Naive thymus-derived CD4-positive, alpha-beta T cell (primary cell): ENCODE data around the gene ETFB. TPM values are rescaled to one million over a fixed set of nuclear protein-coding genes. Genes with fewer than 3 reads are reported as not detected.

Source experiments
- ATAC-seq: fragments of 150-1000 bp; cut with Tn5 transposase; 2 replicates; pipeline ENCODE4 v1.10.0; 2021; ENCODE audit warnings: mild to moderate bottlenecking, moderate library complexity
- CTCF ChIA-PET: fragments of 350-600 bp; sonication (Branson Sonifier 250); formaldehyde crosslinking; loops from one replicate; lab custom pipeline; 2021; ENCODE audit warnings: antibody characterized with exemption; lab: Charles Lee
- POLR2A ChIA-PET: fragments of 350-600 bp; sonication (Branson Sonifier 250); formaldehyde crosslinking; loops from one replicate; lab custom pipeline; 2021; ENCODE audit warnings: antibody characterized with exemption, inconsistent platforms; lab: Charles Lee
- DNase-seq, 9 donors: peaks; one replicate each; pipeline versions ENCODE4 v3.0.0 to v3.0.0-alpha.2; 2020 to 2022; ENCODE audit warnings: mixed read lengths in 1 of 9
- H3K27ac ChIP-seq: one replicate; pipeline ENCODE4 v1.7.0; 2013; ENCODE audit warnings: mild to moderate bottlenecking, low read depth, low read length, moderate library complexity
- H3K27me3 ChIP-seq, 2 donors: one replicate each; pipeline ENCODE4 v1.7.0; 2013; ENCODE audit warnings: low read length in 2 of 2, mild to moderate bottlenecking in 2 of 2, moderate library complexity in 2 of 2; ENCODE audit not compliant: control insufficient read depth in 2 of 2, insufficient read depth in 2 of 2
- H3K36me3 ChIP-seq, 3 experiments: 1 replicate in 2 of 3; 2 replicates in 1 of 3; pipeline ENCODE4 v1.7.0; 2013; ENCODE audit warnings: low read length in 3 of 3, mild to moderate bottlenecking in 3 of 3, moderate library complexity in 1 of 3; ENCODE audit not compliant: insufficient read depth in 3 of 3, control insufficient read depth in 2 of 3
- H3K4me1 ChIP-seq, 2 donors: one replicate each; pipeline ENCODE4 v1.7.0; 2013; ENCODE audit warnings: low read length in 2 of 2, mild to moderate bottlenecking in 2 of 2, moderate library complexity in 1 of 2; ENCODE audit not compliant: control insufficient read depth in 2 of 2, insufficient read depth in 2 of 2
- H3K4me3 ChIP-seq: 2 replicates; pipeline ENCODE4 v1.7.0; 2013; ENCODE audit warnings: mild to moderate bottlenecking, low read length
- H3K9me3 ChIP-seq, 3 experiments: 1 replicate in 2 of 3; 2 replicates in 1 of 3; pipeline ENCODE4 v1.7.0; 2013; ENCODE audit warnings: low read length in 3 of 3; ENCODE audit not compliant: control insufficient read depth in 2 of 3
- H3K27ac Mint-ChIP-seq, 9 donors: one replicate each; pipeline ENCODE4 v1.8.0; 2020 to 2022; ENCODE audit warnings: mixed read lengths in 9 of 9, mild to moderate bottlenecking in 8 of 9, moderate library complexity in 5 of 9, inconsistent platforms in 2 of 9
- H3K27me3 Mint-ChIP-seq, 5 donors: one replicate each; pipeline ENCODE4 v1.8.0; 2021 to 2022; ENCODE audit warnings: mixed read lengths in 5 of 5, mild to moderate bottlenecking in 1 of 5
- H3K36me3 Mint-ChIP-seq, 5 donors: one replicate each; pipeline ENCODE4 v1.8.0; 2020 to 2022; ENCODE audit warnings: mixed read lengths in 5 of 5, mild to moderate bottlenecking in 3 of 5, inconsistent platforms in 1 of 5
- H3K4me1 Mint-ChIP-seq, 7 donors: one replicate each; pipeline ENCODE4 v1.8.0; 2020 to 2022; ENCODE audit warnings: mixed read lengths in 7 of 7, mild to moderate bottlenecking in 3 of 7, inconsistent platforms in 1 of 7
- H3K4me3 Mint-ChIP-seq, 10 donors: one replicate each; pipeline ENCODE4 v1.8.0; 2020 to 2022; ENCODE audit warnings: mild to moderate bottlenecking in 10 of 10, mixed read lengths in 10 of 10, moderate library complexity in 6 of 10, inconsistent platforms in 2 of 10
- H3K9me3 Mint-ChIP-seq, 11 donors: one replicate each; pipeline ENCODE4 v1.8.0; 2020 to 2022; ENCODE audit warnings: mixed read lengths in 11 of 11, mild to moderate bottlenecking in 4 of 11, inconsistent platforms in 1 of 11, moderate library complexity in 1 of 11
- intact Hi-C, 2 donors: fragments of 100-400 bp; cut with micrococcal nuclease; formaldehyde crosslinking; loops; one replicate each; pipeline ENCODE4 v1.15.1; 2023
- polyA plus RNA-seq, 2 donors: library from polyadenylated mRNA; unstranded; fragments of 300-500 nt; fragmentation: Illumina TruSeq; gene quantifications; one replicate each; pipeline ENCODE4 v1.2.3, GENCODE V29; 2021
- total RNA-seq, 6 experiments: library from RNA in 5 of 6; stranded (reverse) in 5 of 6; gene quantifications; 1 replicate in 5 of 6; 2 replicates in 1 of 6; pipeline ENCODE4 v1.2.3 and lab custom pipeline; 2021 to 2026

Gene ETFB
- total and polyA plus RNA-seq, 7 experiments from 2014 or later, result 31.8 to 90.3 (median 51.0) TPM

DNA sequence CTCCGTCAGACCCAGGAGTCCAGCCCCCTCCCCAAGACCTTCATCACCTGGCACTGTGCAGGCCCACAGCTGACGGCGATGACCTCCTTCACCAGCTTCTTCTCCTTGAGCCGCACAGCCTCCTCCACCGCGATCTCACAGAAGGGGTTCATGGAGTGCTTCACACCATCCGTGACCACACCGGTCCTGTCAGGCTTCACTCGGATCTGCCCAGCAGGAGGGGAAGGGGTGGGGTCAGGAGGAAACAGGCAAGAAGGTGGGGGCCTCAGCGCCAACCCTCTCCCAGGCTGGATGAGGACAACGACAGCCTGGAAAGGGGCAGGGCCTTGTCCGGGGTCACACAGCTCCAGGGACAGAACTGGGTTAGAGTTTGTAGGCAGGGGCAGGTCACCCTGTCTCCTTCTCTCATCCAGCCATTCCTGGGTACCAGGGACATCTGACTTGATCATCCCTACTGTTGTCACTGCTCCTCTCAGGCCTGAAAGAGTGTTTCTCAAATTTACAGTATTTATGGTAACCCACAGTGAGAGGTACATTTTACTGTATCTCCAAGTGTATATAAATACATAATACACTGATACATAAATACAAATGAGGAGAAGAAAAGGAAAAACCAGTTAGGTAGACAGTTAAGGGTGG is 12.0 kb downstream of the ETFB start:
- Mint-ChIP-seq H3K4me3 (peak overlapping the region in 8 of 10 donors; percentile 9 to 79 (median 70)), H3K36me3 (peaks cover 7 to 23% (median 10%) of the 10 kb centered on the region in 5 donors), H3K4me1 (peaks cover 21 to 27% (median 24%) of the 10 kb centered on the region in 7 donors), H3K9me3 (peaks cover 0 to 2% (median 0%) of the 10 kb centered on the region in 11 donors), H3K27ac (peak overlapping the region; percentile 39 to 88 (median 78)), H3K27me3 (no peaks in the 10 kb centered on the region)
- POLR2A ChIA-PET, result interaction anchor here (0.8 kb wide), 1 partner anchor 11 kb away, joined by 3 read pairs; no protein-coding TSS in a partner anchor
- ATAC-seq (no peak), DNase-seq (no peak)
- Histone ChIP-seq H3K27ac (peak overlapping the region; percentile 50), H3K4me1 (peaks cover 0 to 14% of the 10 kb centered on the region in 2 donors), H3K9me3 (no peaks in the 10 kb centered on the region), H3K36me3 (peaks cover 0 to 28% (median 3%) of the 10 kb centered on the region in 3 experiments), H3K4me3 (no peak overlapping the region), H3K27me3 (no peaks in the 10 kb centered on the region)
- intact Hi-C loops, result no loop called here
- CTCF ChIA-PET, result interaction anchor here (0.6 kb wide), 1 partner anchor 985 kb away, joined by 3 read pairs; no protein-coding TSS in a partner anchor

DNA sequence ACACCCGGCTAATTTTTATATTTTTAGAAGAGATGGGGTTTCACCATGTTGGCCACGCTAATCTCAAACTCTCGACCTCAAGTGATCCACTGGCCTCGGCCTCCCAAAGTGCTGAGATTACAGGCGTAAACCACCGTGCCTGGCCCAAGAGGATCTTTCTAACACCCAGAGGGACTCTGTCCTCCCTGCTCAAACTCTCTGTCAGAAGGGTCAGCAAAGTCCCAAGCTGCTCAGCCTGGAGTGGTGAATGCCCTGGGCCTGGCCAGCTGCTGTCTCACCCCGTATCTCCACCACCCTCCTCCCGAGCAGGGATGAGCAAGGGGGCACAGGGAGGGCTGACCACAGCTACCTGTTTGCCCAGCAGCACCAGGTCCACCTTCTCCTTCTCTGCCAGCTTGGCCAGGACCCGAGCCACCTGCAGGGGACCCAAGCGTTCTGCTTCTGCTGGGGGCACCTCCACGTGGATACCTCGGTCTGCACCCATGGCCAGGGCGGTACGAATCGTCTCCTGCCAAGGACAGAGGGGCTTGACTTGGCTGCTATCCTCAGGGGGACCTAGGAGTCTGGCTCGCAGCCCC is 13.3 kb downstream of the ETFB start:
- no peaks in the 10 kb centered on the region for H3K9me3 ChIP-seq
- peaks cover 16 to 27% (median 24%) of the 10 kb centered on the region in 7 donors for H3K4me1 Mint-ChIP-seq
- H3K27me3 ChIP-seq, result no peaks in the 10 kb centered on the region
- H3K9me3 Mint-ChIP-seq, result peaks cover 0 to 2% (median 0%) of the 10 kb centered on the region in 11 donors
- ATAC-seq (no peak), DNase-seq (no peak)
- peaks cover 0 to 28% (median 3%) of the 10 kb centered on the region in 3 experiments for H3K36me3 ChIP-seq
- peaks cover 0 to 14% of the 10 kb centered on the region in 2 donors for H3K4me1 ChIP-seq
- ChIA-PET POLR2A (no interaction called here), CTCF (no interaction called here)
- H3K27ac ChIP-seq, result no peak overlapping the region
- no peaks in the 10 kb centered on the region for H3K27me3 Mint-ChIP-seq
- intact Hi-C loops, result no loop called here
- no peak overlapping the region for H3K27ac Mint-ChIP-seq
- peaks cover 7 to 23% (median 10%) of the 10 kb centered on the region in 5 donors for H3K36me3 Mint-ChIP-seq
- H3K4me3 Mint-ChIP-seq, result no peak overlapping the region
- no peak overlapping the region for H3K4me3 ChIP-seq

DNA sequence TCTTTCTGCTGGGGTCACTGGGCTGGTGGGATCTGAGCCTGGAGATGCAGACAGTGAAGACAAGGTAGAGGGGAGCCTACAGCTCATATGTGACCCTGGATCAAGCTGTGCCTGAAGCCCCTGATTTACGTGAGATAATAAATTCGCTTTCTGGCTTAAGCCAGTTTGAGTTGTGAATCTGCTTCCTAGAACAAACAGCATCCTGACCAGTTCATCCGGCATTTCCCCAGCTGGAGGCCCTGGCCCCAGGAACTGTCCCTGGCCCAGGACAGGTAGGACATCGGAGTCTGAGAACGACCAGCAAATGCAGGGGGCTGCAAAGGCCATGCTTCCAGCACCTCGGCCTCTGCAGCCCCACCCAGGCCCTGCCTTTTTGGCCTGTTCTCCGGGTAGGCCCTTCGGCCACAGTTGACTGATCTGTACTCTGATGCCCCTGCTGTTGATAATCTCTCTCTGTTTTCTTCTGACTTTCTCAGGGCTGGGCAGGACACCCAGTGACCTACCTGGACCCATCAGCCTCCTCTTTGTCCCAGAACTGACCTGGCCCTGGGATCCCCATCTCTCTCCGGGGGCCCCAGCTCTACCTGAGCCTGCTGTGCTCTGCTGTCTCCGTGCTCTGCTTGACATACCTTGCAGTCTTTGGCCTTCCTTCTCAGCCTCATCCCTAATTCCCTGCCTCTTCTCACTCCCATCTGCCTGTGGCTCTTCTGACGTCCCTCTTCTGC is 14.8 kb downstream of the ETFB start:
- H3K27me3 ChIP-seq, result no peaks in the 10 kb centered on the region
- DNase-seq, result no peak
- peaks cover 7 to 32% (median 11%) of the 10 kb centered on the region in 5 donors for H3K36me3 Mint-ChIP-seq
- CTCF ChIA-PET, result no interaction called here
- H3K4me1 ChIP-seq, result peaks cover 0 to 14% of the 10 kb centered on the region in 2 donors
- H3K27me3 Mint-ChIP-seq, result no peaks in the 10 kb centered on the region
- H3K4me3 Mint-ChIP-seq, result no peak overlapping the region
- H3K9me3 ChIP-seq, result no peaks in the 10 kb centered on the region
- H3K36me3 ChIP-seq, result peaks cover 0 to 38% (median 6%) of the 10 kb centered on the region in 3 experiments
- peak overlapping the region in 4 of 9 donors; percentile 15 to 41 (median 27) for H3K27ac Mint-ChIP-seq
- ATAC-seq, result no peak
- peaks cover 16 to 23% (median 20%) of the 10 kb centered on the region in 7 donors for H3K4me1 Mint-ChIP-seq
- POLR2A ChIA-PET, result no interaction called here
- peaks cover 0 to 2% (median 0%) of the 10 kb centered on the region in 11 donors for H3K9me3 Mint-ChIP-seq
- no peak overlapping the region for H3K4me3 ChIP-seq
- H3K27ac ChIP-seq, result no peak overlapping the region
- intact Hi-C loops, result no loop called here

DNA sequence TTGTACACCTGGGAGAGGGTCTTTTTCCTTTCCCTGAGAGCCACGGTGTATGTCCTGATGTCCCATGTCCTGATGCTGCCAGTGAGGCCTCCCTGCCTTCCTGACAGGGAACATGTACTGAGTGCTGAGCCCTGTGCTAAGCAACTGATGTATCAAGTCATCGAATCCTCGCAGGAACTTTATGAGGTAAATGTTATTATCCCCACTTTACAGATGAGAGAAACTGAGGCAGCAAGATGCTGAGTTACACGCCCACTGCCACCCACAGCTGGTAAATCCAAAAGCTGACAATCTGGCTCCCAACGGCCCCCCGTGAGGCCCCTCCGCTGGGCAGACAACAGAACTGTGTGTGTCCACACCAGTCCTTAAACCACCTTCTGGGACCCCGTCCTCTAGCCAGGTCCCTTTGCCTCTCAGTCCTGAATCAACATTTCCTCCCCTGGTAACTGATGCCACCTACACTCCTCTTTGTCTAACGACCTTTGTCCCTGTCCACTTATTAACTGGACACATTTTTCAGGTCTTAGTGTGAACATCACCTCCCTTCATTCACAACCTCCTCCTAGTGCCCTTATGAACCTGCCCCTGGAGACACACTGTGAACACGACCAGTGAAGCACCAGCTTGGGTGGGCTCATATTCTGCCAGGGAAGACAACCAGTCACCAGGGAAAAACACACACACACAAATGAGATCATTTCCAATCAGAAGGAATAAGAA is 18.8 kb downstream of the ETFB start:
- CTCF ChIA-PET, result no interaction called here
- H3K4me3 Mint-ChIP-seq, result no peak overlapping the region
- Histone ChIP-seq H3K4me1 (no peaks in the 10 kb centered on the region), H3K27ac (no peak overlapping the region), H3K9me3 (no peaks in the 10 kb centered on the region), H3K27me3 (no peaks in the 10 kb centered on the region), H3K4me3 (no peak overlapping the region), H3K36me3 (peaks cover 0 to 49% (median 6%) of the 10 kb centered on the region in 3 experiments)
- no peaks in the 10 kb centered on the region for H3K27me3 Mint-ChIP-seq
- DNase-seq (no peak), ATAC-seq (no peak)
- H3K4me1 Mint-ChIP-seq, result peaks cover 0 to 6% (median 4%) of the 10 kb centered on the region in 7 donors
- H3K36me3 Mint-ChIP-seq, result peaks cover 7 to 37% (median 9%) of the 10 kb centered on the region in 5 donors
- peak overlapping the region in 1 of 9 donors; percentile 5 for H3K27ac Mint-ChIP-seq
- intact Hi-C loops, result no loop called here
- POLR2A ChIA-PET, result no interaction called here
- no peaks in the 10 kb centered on the region for H3K9me3 Mint-ChIP-seq

DNA sequence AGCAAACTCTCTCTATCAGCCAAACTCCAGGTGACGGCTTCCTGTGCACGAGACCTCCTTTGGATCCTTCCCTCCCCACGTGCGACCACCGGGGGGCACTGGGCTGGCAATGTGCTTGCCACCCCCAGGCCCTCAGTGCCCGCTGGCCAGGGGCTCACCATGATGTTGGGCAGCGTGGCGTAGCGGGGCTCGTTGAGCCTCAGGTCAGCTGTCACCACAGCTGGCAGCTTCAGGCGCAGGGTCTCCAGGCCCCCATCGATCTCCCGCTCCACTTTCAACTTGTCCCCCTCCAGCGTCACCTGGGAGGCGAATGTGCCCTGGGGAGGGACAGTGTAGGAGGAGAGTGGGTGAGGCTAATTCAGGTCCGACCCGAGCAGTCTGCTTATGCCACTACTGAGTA is 19.4 kb downstream of the ETFB start:
- no peaks in the 10 kb centered on the region for H3K27me3 ChIP-seq
- peaks cover 0 to 5% (median 2%) of the 10 kb centered on the region in 7 donors for H3K4me1 Mint-ChIP-seq
- DNase-seq (no peak), ATAC-seq (no peak)
- ChIA-PET CTCF (no interaction called here), POLR2A (no interaction called here)
- no peak overlapping the region for H3K4me3 ChIP-seq
- H3K36me3 Mint-ChIP-seq, result peaks cover 1 to 31% (median 6%) of the 10 kb centered on the region in 5 donors
- no peaks in the 10 kb centered on the region for H3K9me3 Mint-ChIP-seq
- H3K4me1 ChIP-seq, result no peaks in the 10 kb centered on the region
- peaks cover 0 to 2% (median 0%) of the 10 kb centered on the region in 5 donors for H3K27me3 Mint-ChIP-seq
- no peak overlapping the region for H3K27ac Mint-ChIP-seq
- peaks cover 0 to 44% (median 6%) of the 10 kb centered on the region in 3 experiments for H3K36me3 ChIP-seq
- H3K27ac ChIP-seq, result no peak overlapping the region
- H3K9me3 ChIP-seq, result no peaks in the 10 kb centered on the region
- intact Hi-C loops, result no loop called here
- no peak overlapping the region for H3K4me3 Mint-ChIP-seq

DNA sequence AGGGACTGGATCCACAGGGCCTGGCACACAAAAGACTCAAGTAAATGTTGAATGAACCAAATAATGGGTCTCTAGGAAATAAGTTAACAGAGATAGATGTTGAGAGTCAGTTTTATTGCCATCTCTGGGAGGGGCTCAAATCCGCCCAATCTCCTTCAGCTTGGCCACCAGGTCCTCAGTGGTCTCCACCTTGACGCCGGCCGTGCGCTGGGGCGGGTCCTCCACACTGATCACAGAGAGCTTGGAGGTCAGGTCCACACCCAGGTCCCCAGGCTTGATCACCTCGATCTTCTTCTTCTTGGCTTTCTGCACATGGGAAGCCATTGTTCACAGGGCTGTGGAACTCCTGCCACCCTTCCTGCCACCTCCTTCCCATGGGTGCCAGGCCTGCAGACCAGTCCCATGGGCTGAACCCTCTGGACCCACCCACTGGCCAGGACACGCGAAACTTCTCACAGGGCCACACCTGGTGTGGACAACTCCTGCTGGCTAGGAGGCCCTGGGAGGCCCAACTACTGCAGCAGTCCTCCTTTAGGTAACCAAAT is 21.0 kb downstream of the ETFB start:
- Histone ChIP-seq H3K4me1 (no peaks in the 10 kb centered on the region), H3K27me3 (no peaks in the 10 kb centered on the region), H3K27ac (no peak overlapping the region), H3K9me3 (no peaks in the 10 kb centered on the region), H3K36me3 (peaks cover 0 to 28% (median 3%) of the 10 kb centered on the region in 3 experiments), H3K4me3 (no peak overlapping the region)
- Mint-ChIP-seq H3K4me3 (no peak overlapping the region), H3K36me3 (peaks cover 0 to 20% (median 4%) of the 10 kb centered on the region in 5 donors), H3K27ac (peak overlapping the region in 2 of 9 donors; percentile 15 to 28), H3K9me3 (no peaks in the 10 kb centered on the region), H3K4me1 (peaks cover 0 to 10% (median 6%) of the 10 kb centered on the region in 7 donors), H3K27me3 (peaks cover 0 to 13% (median 0%) of the 10 kb centered on the region in 5 donors)
- ATAC-seq, result no peak
- POLR2A ChIA-PET, result no interaction called here
- intact Hi-C loops, result no loop called here
- no peak for DNase-seq
- CTCF ChIA-PET, result no interaction called here
